HG02852 (cell line): Measurements from ENCODE around the gene NEO1.
"Not testable (repeated sequence)": the region's sequence is repeated elsewhere in the genome, so short reads cannot be mapped to it uniquely, and the experiment has no call there.

Source experiments
- ATAC-seq: cut with Tn5 transposase; IDR thresholded peaks from one replicate; pipeline ENCODE4 v1.9.1; 2021; ENCODE audit warnings: mild to moderate bottlenecking, moderate library complexity; ENCODE audit not compliant: unreplicated experiment

The NEO1 gene

GRCh38 chr15:73139041-73139743 lies 86.9 kb downstream of the NEO1 start:
- no peak for ATAC-seq

- ATAC-seq = no peak
Observed at GRCh38 chr15:73139744-73140553, 87.7 kb downstream of the NEO1 start.

GRCh38 chr15:73141216-73141900 lies 89.1 kb downstream of the NEO1 start:
- ATAC-seq = no peak

- no peak for ATAC-seq
Observed at GRCh38 chr15:73142802-73143762, 90.8 kb downstream of the NEO1 start.

GRCh38 chr15:73143763-73144155 lies 91.5 kb downstream of the NEO1 start:
- ATAC-seq = no peak

- no peak for ATAC-seq
Observed at GRCh38 chr15:73146419-73146818, 94.2 kb downstream of the NEO1 start.

GRCh38 chr15:73150831-73151230 lies 98.6 kb downstream of the NEO1 start:
- no peak for ATAC-seq

GRCh38 chr15:73153024-73153423 lies 100.8 kb downstream of the NEO1 start:
- no peak for ATAC-seq

GRCh38 chr15:73153447-73153846 lies 101.2 kb downstream of the NEO1 start:
- no peak for ATAC-seq

GRCh38 chr15:73156431-73157191 lies 104.3 kb downstream of the NEO1 start:
- no peak for ATAC-seq

GRCh38 chr15:73161546-73161945 lies 109.3 kb downstream of the NEO1 start:
- no peak for ATAC-seq

- ATAC-seq = no peak
Observed at GRCh38 chr15:73165435-73165834, 113.2 kb downstream of the NEO1 start.

GRCh38 chr15:73165844-73166243 lies 113.6 kb downstream of the NEO1 start:
- no peak for ATAC-seq

- ATAC-seq = not testable (repeated sequence)
Observed at GRCh38 chr15:73166711-73167110, 114.4 kb downstream of the NEO1 start.

- ATAC-seq = no peak
Observed at GRCh38 chr15:73168487-73168886, 116.2 kb downstream of the NEO1 start.

- ATAC-seq = no peak
Observed at GRCh38 chr15:73171711-73172110, 119.4 kb downstream of the NEO1 start.

- ATAC-seq = no peak
Observed at GRCh38 chr15:73172508-73172907, 120.2 kb downstream of the NEO1 start.

GRCh38 chr15:73174171-73174570 lies 121.9 kb downstream of the NEO1 start:
- no peak for ATAC-seq

GRCh38 chr15:73175382-73175781 lies 123.1 kb downstream of the NEO1 start:
- no peak for ATAC-seq

- no peak for ATAC-seq
Observed at GRCh38 chr15:73176598-73176997, 124.3 kb downstream of the NEO1 start.
